HepG2 (cell line): ENCODE measurements around the gene CHRM5. TPM values are rescaled to one million over a fixed set of nuclear protein-coding genes. Genes with fewer than 3 reads are reported as not detected.

Experiments used
- FOXC1 ChIP-seq: sonication (generic); formaldehyde crosslinking; IDR thresholded peaks from 2 replicates; pipeline ENCODE4 v1.8.0; 2022; ENCODE audit warnings: mild to moderate bottlenecking, missing genetic modification reagents, borderline replicate concordance
- KAT2B ChIP-seq: fragments of 150-350 bp; IDR thresholded peaks from 2 replicates; pipeline ENCODE4 v1.6.1; 2014; ENCODE audit warnings: low read depth, low read length, borderline replicate concordance
- KMT2A ChIP-seq: sonication (generic); formaldehyde crosslinking; IDR thresholded peaks from 2 replicates; pipeline ENCODE4 v1.4.0; 2020; ENCODE audit warnings: missing genetic modification reagents
- NAIF1 ChIP-seq: sonication (generic); formaldehyde crosslinking; IDR thresholded peaks from 2 replicates; pipeline ENCODE4 v1.5.0; 2020; ENCODE audit warnings: mild to moderate bottlenecking, missing genetic modification reagents, borderline replicate concordance
- PLSCR1 ChIP-seq: sonication (generic); formaldehyde crosslinking; IDR thresholded peaks from 2 replicates; pipeline ENCODE4 v1.5.0; 2020; ENCODE audit warnings: missing genetic modification reagents, mild to moderate bottlenecking, borderline replicate concordance
- RXRB ChIP-seq: IDR thresholded peaks from 2 replicates; pipeline ENCODE4 v1.6.1; 2016; ENCODE audit warnings: borderline replicate concordance, missing genetic modification reagents, missing compliant biosample characterization
- ZBTB39 ChIP-seq: sonication (generic); formaldehyde crosslinking; IDR thresholded peaks from 2 replicates; pipeline ENCODE4 v1.5.0; 2020; ENCODE audit warnings: missing genetic modification reagents
- ZNF547 ChIP-seq: sonication (generic); formaldehyde crosslinking; IDR thresholded peaks from 2 replicates; pipeline ENCODE4 v1.5.1; 2020; ENCODE audit warnings: mild to moderate bottlenecking, missing genetic modification reagents
- ZNF687 ChIP-seq: sonication (generic); formaldehyde crosslinking; IDR thresholded peaks from 2 replicates; pipeline ENCODE4 v1.5.1; 2020; ENCODE audit warnings: mild to moderate bottlenecking, missing genetic modification reagents, moderate library complexity
- polyA plus RNA-seq, 8 experiments: library from polyadenylated mRNA; depleted of rRNA in 3 of 8; stranded (reverse) in 7 of 8; unstranded in 1 of 8; fragments of >200 nt; fragmentation: Illumina TruSeq in 4 of 8; extraction: Trizol in 4 of 8; gene quantifications; 2 replicates each; pipeline versions ENCODE4 v1.2.1 to v1.2.3, GENCODE V29; 2011 to 2016; ENCODE audit warnings: low read depth in 4 of 8, missing spikeins in 1 of 8, mixed read lengths in 1 of 8; ENCODE audit not compliant: insufficient read depth in 1 of 8
- total RNA-seq, 5 experiments: library from RNA; depleted of rRNA; stranded (reverse); fragments of >200 nt; fragmentation: Illumina TruSeq; extraction: Trizol; gene quantifications; 2 replicates each; pipeline ENCODE4 v1.2.3, GENCODE V29; 2016; ENCODE audit warnings: low read depth in 1 of 5
- TF ChIP-seq, protein P1 (sequence below): sonication (generic); formaldehyde crosslinking; IDR thresholded peaks from 2 replicates; pipeline ENCODE4 v1.4.0; 2020; ENCODE audit warnings: missing genetic modification reagents
- TF ChIP-seq, protein P2 (sequence below): sonication (generic); formaldehyde crosslinking; IDR thresholded peaks from 2 replicates; pipeline ENCODE4 v1.4.0; 2020; ENCODE audit warnings: mild to moderate bottlenecking, missing genetic modification reagents, borderline replicate concordance

The CHRM5 gene
- total and polyA plus RNA-seq, 2 of the 13 experiments (the other 11 are each of a cell fraction or from before 2014, with no cell fraction given): not detected

DNA sequence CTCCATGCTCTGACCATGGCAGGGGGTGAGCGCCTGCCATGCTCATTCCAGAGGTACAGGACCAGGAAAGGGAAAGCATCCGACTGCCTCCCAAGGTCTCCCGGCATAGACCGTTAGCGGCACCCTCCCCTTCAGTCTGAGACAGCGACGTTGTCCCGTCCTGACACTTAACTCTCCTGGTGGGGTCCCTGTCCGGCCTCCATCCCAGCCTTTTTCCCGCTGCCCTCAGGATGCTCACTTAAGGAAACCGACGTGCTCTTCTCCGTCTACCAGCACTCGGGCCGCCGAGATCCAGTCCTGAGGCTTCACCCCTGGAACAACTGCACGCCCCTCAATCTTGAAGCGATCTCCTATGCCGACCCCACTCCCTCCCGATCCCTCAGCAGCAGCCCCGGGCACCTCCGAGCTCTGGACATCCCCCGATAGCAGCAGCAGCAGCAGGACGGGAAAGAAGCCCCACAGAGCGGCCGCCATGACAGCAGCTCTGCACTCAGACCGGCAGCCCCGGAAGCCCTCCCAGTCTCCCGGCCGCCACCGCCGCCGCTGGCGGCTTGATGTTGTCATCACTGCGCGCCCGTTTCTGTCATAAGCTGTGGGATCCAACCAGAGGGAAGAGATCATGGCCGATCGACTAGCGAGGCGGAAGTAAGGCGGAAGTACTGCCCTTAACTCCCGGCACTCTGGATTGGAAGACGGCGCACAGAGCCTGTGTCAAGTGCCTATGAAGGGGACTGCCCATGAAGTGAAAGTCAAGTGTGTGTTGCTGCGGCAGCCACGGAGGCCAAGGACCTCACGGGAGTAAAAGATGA lies 133.3 kb downstream of the CHRM5 start, which contains the start of the genes EMC7 and PGBD4 (continued):
- peak; percentile 43; the same call in 1 of the 2 replicates for TF ChIP-seq ZNF547 (CRISPR knock-in tag)
- TF ChIP-seq PLSCR1 (CRISPR knock-in tag): no peak
- TF ChIP-seq, protein P1, sequence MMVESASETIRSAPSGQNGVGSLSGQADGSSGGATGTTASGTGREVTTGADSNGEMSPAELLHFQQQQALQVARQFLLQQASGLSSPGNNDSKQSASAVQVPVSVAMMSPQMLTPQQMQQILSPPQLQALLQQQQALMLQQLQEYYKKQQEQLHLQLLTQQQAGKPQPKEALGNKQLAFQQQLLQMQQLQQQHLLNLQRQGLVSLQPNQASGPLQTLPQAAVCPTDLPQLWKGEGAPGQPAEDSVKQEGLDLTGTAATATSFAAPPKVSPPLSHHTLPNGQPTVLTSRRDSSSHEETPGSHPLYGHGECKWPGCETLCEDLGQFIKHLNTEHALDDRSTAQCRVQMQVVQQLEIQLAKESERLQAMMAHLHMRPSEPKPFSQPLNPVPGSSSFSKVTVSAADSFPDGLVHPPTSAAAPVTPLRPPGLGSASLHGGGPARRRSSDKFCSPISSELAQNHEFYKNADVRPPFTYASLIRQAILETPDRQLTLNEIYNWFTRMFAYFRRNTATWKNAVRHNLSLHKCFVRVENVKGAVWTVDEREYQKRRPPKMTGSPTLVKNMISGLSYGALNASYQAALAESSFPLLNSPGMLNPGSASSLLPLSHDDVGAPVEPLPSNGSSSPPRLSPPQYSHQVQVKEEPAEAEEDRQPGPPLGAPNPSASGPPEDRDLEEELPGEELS (CRISPR knock-in tag): 0 out of 2 replicates have a peak, but pooled peaks have one; percentile 16
- TF ChIP-seq ZBTB39 (CRISPR knock-in tag): no peak
- no peak for TF ChIP-seq KAT2B
- no peak; the same call in 1 of the 2 replicates for TF ChIP-seq FOXC1 (CRISPR knock-in tag)
- TF ChIP-seq NAIF1 (CRISPR knock-in tag): no peak
- TF ChIP-seq ZNF687: peak; percentile 81
- peak; percentile 93 for TF ChIP-seq KMT2A
- TF ChIP-seq, protein P2, sequence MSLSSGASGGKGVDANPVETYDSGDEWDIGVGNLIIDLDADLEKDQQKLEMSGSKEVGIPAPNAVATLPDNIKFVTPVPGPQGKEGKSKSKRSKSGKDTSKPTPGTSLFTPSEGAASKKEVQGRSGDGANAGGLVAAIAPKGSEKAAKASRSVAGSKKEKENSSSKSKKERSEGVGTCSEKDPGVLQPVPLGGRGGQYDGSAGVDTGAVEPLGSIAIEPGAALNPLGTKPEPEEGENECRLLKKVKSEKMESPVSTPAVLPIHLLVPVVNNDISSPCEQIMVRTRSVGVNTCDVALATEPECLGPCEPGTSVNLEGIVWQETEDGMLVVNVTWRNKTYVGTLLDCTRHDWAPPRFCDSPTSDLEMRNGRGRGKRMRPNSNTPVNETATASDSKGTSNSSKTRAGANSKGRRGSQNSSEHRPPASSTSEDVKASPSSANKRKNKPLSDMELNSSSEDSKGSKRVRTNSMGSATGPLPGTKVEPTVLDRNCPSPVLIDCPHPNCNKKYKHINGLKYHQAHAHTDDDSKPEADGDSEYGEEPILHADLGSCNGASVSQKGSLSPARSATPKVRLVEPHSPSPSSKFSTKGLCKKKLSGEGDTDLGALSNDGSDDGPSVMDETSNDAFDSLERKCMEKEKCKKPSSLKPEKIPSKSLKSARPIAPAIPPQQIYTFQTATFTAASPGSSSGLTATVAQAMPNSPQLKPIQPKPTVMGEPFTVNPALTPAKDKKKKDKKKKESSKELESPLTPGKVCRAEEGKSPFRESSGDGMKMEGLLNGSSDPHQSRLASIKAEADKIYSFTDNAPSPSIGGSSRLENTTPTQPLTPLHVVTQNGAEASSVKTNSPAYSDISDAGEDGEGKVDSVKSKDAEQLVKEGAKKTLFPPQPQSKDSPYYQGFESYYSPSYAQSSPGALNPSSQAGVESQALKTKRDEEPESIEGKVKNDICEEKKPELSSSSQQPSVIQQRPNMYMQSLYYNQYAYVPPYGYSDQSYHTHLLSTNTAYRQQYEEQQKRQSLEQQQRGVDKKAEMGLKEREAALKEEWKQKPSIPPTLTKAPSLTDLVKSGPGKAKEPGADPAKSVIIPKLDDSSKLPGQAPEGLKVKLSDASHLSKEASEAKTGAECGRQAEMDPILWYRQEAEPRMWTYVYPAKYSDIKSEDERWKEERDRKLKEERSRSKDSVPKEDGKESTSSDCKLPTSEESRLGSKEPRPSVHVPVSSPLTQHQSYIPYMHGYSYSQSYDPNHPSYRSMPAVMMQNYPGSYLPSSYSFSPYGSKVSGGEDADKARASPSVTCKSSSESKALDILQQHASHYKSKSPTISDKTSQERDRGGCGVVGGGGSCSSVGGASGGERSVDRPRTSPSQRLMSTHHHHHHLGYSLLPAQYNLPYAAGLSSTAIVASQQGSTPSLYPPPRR: 0 out of 2 replicates have a peak, but pooled peaks have one; percentile 14
- TF ChIP-seq RXRB (CRISPR knock-in tag): peak; percentile 35; the same call in 1 of the 2 replicates
